Sciatic nerve (tissue), 2 donors: ENCODE data around the gene BCAS3. TPM values are rescaled to one million over a fixed set of nuclear protein-coding genes. Genes with fewer than 3 reads are reported as not detected.
"Not testable (repeated sequence)": the region's sequence is repeated elsewhere in the genome, so short reads cannot be mapped to it uniquely, and the experiment has no call there.

Source experiments
- ATAC-seq: fragments of 200-7000 bp; cut with Tn5 transposase; one replicate; pipeline ENCODE4 v1.9.1; 2020; ENCODE audit warnings: mild to moderate bottlenecking, moderate library complexity
- DNase-seq: peaks from one replicate; pipeline ENCODE4 v3.0.0-alpha.2; 2020; ENCODE audit warnings: low spot score
- intact Hi-C: fragments of 100-400 bp; cut with DNase I; formaldehyde crosslinking; loops from one replicate; pipeline ENCODE4 v1.14.2; 2022
- total RNA-seq: library from RNA; stranded (reverse); fragmentation: NEBNext Ultra II Directional; extraction: Animal tissue kit (Norgen Biotek cat#: 25700); gene quantifications from one replicate; pipeline ENCODE4 v1.2.1, GENCODE V29; 2021
- donor health status: DM: no; HTN: no; CAD: no.
- donor health status: DM: no; HTN: no; CAD: no.

The BCAS3 gene
- total RNA-seq, 1 donor from 2014 or later: 42.5 TPM

DNA sequence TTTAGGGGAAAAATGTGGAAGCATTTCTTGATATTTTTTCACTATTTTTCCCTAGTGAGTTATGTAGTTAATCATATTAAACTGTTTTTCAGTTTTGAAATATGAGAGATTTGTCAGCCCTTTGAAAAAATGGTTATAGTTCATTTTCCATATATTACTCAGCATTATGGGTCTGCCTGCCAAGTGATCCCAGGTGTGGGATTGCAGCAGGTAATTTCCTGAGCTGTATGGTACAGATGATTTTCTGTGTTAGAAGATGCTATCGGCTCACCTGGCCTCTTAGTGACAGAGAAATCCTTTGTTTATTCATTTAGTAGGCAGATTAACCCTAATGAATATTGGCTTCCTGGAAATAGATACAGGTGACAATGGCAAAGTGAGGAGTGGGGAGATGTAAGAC, 446.9 kb downstream of the BCAS3 start:
- no peak for ATAC-seq
- DNase-seq: no peak
- intact Hi-C loops: no loop called here

GRCh38 chr17:61126473-61127249, 449.0 kb downstream of the BCAS3 start:
- intact Hi-C loops: no loop called here
- DNase-seq (no peak), ATAC-seq (no peak)

- ATAC-seq: no peak
- intact Hi-C loops: no loop called here
- no peak for DNase-seq
Observed at GRCh38 chr17:61127960-61128359, 450.3 kb downstream of the BCAS3 start.

- ATAC-seq: peak; percentile 32
- DNase-seq: no peak
Observed at GRCh38 chr17:61128661-61129115, 451.0 kb downstream of the BCAS3 start.

DNA sequence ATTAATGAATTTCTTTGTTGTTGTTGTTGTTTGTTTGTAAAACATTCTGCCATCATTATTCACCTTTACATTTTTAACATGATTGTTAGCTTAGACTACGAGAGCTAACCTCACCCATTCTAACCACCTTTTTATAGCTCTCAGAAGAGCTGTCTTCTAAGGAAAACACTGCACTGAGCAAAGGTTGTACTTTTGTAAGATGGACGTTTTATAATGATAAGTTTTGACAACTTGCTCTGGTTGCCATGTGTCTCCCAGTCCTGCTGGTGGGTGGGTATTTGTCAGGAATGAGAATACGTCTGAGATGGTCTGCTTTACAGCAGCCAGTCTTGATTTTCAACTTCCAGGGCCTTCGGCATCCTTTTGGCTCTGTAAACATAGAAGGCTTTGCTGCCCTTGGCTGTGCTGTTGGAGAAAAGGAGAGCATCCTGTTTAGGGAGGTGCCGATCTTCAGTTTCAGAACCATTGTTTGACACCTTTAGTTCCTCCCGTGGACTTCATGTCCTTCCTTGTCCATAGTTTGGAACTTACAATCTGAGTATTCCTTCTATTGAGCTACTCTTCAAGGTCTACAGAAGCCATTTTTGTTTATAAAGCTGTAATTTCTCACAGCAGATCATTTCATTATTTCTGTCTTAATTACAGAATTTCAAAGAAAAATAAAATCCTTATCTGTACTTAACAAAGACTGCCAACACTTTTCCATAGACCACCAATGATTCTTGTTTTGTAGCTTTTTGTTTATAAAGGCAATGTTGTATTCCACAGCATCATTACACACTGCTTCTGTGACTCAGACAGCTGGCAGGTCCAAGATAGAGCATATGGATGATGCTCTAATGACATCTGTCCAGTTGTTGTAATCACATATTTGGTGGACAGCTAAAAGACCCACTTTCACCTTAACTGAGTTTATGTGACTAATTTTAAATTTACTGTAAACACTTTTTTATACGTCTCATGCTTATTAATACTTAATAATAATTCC, 451.9 kb downstream of the BCAS3 start:
- intact Hi-C loops: no loop called here
- DNase-seq: no peak
- no peak for ATAC-seq

More at GRCh38 chr17:61128661-61129115, 451.0 kb downstream of the BCAS3 start:
- intact Hi-C loops: no loop called here

DNA sequence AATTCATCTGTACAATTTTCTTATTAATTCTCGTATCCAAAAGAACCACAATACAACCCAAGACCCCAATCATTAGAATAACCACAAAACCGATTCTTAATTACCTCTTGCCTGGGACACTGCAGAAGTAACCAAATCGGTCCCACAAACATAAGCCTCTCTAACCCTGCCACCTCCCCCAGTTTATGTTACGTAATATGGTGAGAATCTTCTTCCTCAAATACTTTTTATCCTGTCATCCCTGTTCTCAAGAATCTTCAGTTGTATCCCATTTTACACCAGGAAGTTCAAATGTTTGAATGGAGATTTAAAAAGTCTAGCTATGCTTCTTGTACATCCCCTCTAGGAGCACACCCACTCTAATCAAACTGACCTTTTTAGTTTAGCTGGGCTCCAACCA, 452.7 kb downstream of the BCAS3 start:
- ATAC-seq (no peak), DNase-seq (no peak)
- intact Hi-C loops: no loop called here

DNA sequence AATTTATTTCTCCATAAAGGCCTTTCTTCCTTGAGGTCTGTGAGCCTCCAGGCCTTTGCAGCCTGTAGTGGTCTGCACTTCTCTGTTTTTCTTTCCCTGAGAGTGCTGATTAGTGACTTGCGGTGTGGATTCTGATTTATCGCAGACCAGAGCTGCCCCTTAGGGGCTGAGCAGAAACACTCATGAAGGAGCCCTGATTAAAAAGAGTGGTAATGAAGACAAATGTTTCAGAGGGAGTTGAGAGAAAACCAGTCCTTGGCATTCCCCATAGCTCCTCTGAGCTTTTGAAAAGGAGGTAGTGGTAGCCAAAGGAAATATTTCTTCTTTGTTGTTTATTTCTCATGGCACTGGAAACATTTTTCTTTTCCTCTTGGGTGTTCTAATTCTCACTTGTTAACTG, 453.9 kb downstream of the BCAS3 start:
- peak; percentile 61 for ATAC-seq
- intact Hi-C loops: no loop called here
- DNase-seq: no peak

DNA sequence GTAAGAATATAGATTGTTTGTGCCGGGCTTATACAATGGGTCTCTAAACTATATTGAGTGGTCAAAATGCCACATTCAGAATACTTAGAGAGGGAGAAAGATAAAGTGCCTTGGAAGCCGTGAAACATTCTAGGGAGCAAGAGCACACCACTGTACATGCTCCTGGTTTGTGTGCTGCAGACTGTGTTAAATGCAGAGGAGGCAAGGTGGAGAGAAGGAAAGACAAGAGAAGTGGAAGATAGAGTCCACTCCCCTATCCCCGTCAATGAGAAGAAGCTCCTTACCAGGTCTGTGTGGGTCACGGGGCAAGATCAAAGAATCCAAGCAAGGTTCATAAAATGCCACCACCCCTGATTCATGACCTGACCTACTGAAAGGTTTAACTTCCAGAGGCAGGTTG, 454.9 kb downstream of the BCAS3 start:
- DNase-seq (no peak), ATAC-seq (peak; percentile 55)
- intact Hi-C loops: no loop called here

DNA sequence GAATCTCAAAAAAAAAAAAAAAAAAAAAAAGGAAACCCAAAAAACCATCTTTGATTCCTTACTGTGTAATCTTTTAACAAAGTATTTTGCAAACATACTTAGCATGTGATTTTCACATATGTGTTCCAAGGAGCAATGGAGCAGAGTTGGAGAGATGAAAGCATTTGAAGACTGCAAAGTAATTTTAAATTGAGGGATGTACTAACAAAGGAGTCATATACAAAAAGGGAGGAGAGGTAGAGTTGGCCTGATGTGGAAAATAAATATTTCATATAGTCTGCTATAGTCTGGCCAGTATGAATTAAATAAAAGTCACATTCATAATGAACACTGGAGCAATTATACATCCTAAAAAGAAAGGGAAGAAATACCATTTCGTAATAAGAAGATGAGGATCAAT, 456.2 kb downstream of the BCAS3 start:
- DNase-seq (no peak), ATAC-seq (no peak)
- intact Hi-C loops: no loop called here

DNA sequence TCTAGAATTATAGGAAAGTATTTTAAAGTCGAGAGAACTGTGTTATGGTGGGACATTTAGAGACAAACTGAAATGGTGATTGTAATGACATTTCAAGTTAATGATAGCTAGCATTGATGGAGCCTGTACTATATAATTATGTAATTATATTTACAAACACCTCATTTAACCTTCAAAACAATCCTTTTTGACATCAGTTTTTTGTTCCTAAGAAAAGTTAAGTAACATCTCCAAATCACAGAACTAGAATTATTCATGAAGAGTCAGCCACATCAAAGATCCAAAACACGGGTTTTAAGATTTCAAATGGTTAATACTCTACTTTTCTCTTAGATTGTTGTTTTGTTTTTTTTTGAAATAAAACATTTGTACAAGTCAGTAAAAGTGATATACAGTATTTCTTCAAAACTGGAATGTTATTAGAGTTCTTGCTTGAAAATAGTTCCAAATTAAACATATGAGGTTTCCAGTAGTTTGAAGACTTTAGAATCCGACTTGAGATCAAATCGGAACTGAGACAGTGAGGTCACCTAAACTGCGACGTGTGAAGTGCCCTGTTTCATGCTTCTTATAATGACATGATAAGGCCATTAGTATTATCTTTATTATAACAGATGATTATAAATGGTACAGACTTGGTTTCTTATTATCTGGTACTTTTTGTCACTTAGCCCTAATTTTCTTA, 457.0 kb downstream of the BCAS3 start:
- ATAC-seq (no peak), DNase-seq (no peak)
- intact Hi-C loops: no loop called here

- no peak for ATAC-seq
- no peak for DNase-seq
- intact Hi-C loops: no loop called here
Observed at GRCh38 chr17:61135782-61136181, 458.1 kb downstream of the BCAS3 start.

- DNase-seq (no peak), ATAC-seq (no peak)
- intact Hi-C loops: no loop called here
Observed at GRCh38 chr17:61136296-61136695, 458.6 kb downstream of the BCAS3 start.

- ATAC-seq: peak; percentile 70
- no peak for DNase-seq
Observed at GRCh38 chr17:61139219-61139618, 461.6 kb downstream of the BCAS3 start.

GRCh38 chr17:61140081-61140786, 462.6 kb downstream of the BCAS3 start:
- no peak for DNase-seq
- ATAC-seq: no peak
- intact Hi-C loops: no loop called here

More at GRCh38 chr17:61139219-61139618, 461.6 kb downstream of the BCAS3 start:
- intact Hi-C loops: no loop called here

- intact Hi-C loops: no loop called here
- ATAC-seq: no peak
- DNase-seq: no peak
Observed at GRCh38 chr17:61143026-61143425, 465.4 kb downstream of the BCAS3 start.

DNA sequence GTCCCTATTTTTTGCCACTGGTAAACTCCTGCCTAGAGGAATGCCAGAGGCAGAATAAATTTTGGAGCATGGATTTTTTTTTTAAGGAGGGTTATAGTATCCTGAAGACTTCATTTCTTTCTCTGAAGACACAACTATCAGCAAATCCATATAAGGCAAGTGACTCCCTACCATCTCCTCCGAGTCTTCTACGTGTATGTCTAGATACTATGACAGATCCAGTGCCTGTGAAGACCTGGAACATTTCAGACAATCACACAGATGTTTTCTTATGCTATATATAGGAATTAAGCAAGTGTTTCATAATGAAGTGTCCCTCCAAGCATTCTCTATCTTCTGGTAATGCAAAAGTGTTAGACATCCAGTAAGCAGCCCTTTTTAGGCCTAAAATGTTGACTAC, 466.5 kb downstream of the BCAS3 start:
- intact Hi-C loops: no loop called here
- ATAC-seq (no peak), DNase-seq (no peak)

GRCh38 chr17:61144617-61145564, 467.2 kb downstream of the BCAS3 start:
- ATAC-seq: peak; percentile 48
- intact Hi-C loops: no loop called here
- DNase-seq: no peak

GRCh38 chr17:61146833-61147232, 469.2 kb downstream of the BCAS3 start:
- DNase-seq, ATAC-seq, intact Hi-C loops: not testable (repeated sequence)
